Osteoblast (primary cell): ENCODE data around the gene NR1H3. TPM values are rescaled to one million over a fixed set of nuclear protein-coding genes. Genes with fewer than 3 reads are reported as not detected.
"Not testable (repeated sequence)": the region's sequence is repeated elsewhere in the genome, so short reads cannot be mapped to it uniquely, and the experiment has no call there.

Experiments used
- DNase-seq: peaks from one replicate; pipeline ENCODE4 v3.0.0; 2011; ENCODE audit warnings: low spot score, mixed read lengths; ENCODE audit not compliant: insufficient read length; ENCODE audit errors: missing footprints
- H2AFZ ChIP-seq: 2 replicates; pipeline ENCODE4 v1.6.0; 2011; ENCODE audit warnings: mild to moderate bottlenecking, low read length
- H3K27ac ChIP-seq: 2 replicates; pipeline ENCODE4 v1.5.1; 2011; ENCODE audit warnings: mild to moderate bottlenecking, low read depth, low read length, moderate library complexity
- H3K27me3 ChIP-seq: 2 replicates; pipeline ENCODE4 v1.6.0; 2012; ENCODE audit warnings: mild to moderate bottlenecking, control low read depth, inconsistent platforms, low read length, moderate library complexity; ENCODE audit not compliant: insufficient read depth
- H3K36me3 ChIP-seq: 2 replicates; pipeline ENCODE4 v1.5.1; 2011; ENCODE audit warnings: mild to moderate bottlenecking, low read length, control low read depth, moderate library complexity; ENCODE audit not compliant: insufficient read depth
- H3K4me1 ChIP-seq: 2 replicates; pipeline ENCODE4 v1.5.1; 2011; ENCODE audit warnings: mild to moderate bottlenecking, low read length, control low read depth, moderate library complexity; ENCODE audit not compliant: insufficient read depth
- H3K4me2 ChIP-seq: 2 replicates; pipeline ENCODE4 v1.6.0; 2011; ENCODE audit warnings: mild to moderate bottlenecking, low read length; ENCODE audit not compliant: insufficient read depth
- H3K4me3 ChIP-seq: fragments of 200-600 bp; sonication (generic); 3 replicates; pipeline ENCODE4 v1.5.1; 2012; ENCODE audit warnings: mild to moderate bottlenecking, low read length, inconsistent platforms; ENCODE audit not compliant: insufficient read depth
- H3K79me2 ChIP-seq: 2 replicates; pipeline ENCODE4 v1.6.0; 2012; ENCODE audit warnings: mild to moderate bottlenecking, low read length, control low read depth, inconsistent platforms; ENCODE audit not compliant: insufficient read depth
- H3K9me3 ChIP-seq: 2 replicates; pipeline ENCODE4 v1.5.1; 2011; ENCODE audit warnings: low read depth, low read length, control low read depth
- H4K20me1 ChIP-seq: 2 replicates; pipeline ENCODE4 v1.6.0; 2012; ENCODE audit warnings: mild to moderate bottlenecking, low read length, control low read depth; ENCODE audit not compliant: insufficient read depth
- CTCF ChIP-seq: IDR thresholded peaks from 2 replicates; pipeline ENCODE4 v1.5.1; 2011; ENCODE audit warnings: mild to moderate bottlenecking, low read depth, low read length, moderate library complexity; ENCODE audit errors: extremely low read depth
- total RNA-seq: library from RNA; depleted of rRNA; stranded (reverse); fragments of >200 nt; gene quantifications from 2 replicates; pipeline ENCODE4 v1.2.3, GENCODE V29; 2012

Gene NR1H3
- 18.5 and 18.6 TPM in 2 replicates for total RNA-seq

- Histone ChIP-seq H3K27me3 (no peaks in the 10 kb centered on the region), H3K27ac (no peak within 1 kb of the TSS), H3K9me3 (no peaks in the 10 kb centered on the region), H4K20me1 (no peaks in the 10 kb centered on the region), H3K4me3 (peak within 1 kb of the TSS; percentile 63), H3K36me3 (no peaks in the 10 kb centered on the region), H3K4me1 (peaks cover 39% of the 10 kb centered on the region), H2AFZ (peak within 1 kb of the TSS; percentile 93), H3K4me2 (peak within 1 kb of the TSS; percentile 66), H3K79me2 (peaks cover 7% of the 10 kb centered on the region)
- peak; percentile 95 for DNase-seq
- TF ChIP-seq CTCF: peak; percentile 62
Observed at GRCh38 chr11:47257517-47258316, at the start of gene NR1H3. TSS of gene NR1H3 (plus strand) at chr11:47257996. CDS start at chr11:47259217, 1,221 bp downstream.

- H3K27me3 ChIP-seq, H3K79me2 ChIP-seq, DNase-seq, H2AFZ ChIP-seq, H4K20me1 ChIP-seq, H3K4me2 ChIP-seq, H3K36me3 ChIP-seq, H3K4me3 ChIP-seq, H3K9me3 ChIP-seq, H3K27ac ChIP-seq: not testable (repeated sequence)
- peaks cover 17% of the 10 kb centered on the region for H3K4me1 ChIP-seq
Observed at GRCh38 chr11:47208008-47208552, 49.7 kb upstream of the NR1H3 start.

- no peak for DNase-seq
- no peak for TF ChIP-seq CTCF
- Histone ChIP-seq H2AFZ (no peak overlapping the region), H3K27me3 (no peaks in the 10 kb centered on the region), H3K4me2 (no peak overlapping the region), H3K9me3 (no peaks in the 10 kb centered on the region), H3K36me3 (no peaks in the 10 kb centered on the region), H3K4me3 (no peak overlapping the region), H3K79me2 (no peaks in the 10 kb centered on the region), H3K27ac (no peak overlapping the region), H4K20me1 (no peaks in the 10 kb centered on the region), H3K4me1 (peaks cover 17% of the 10 kb centered on the region)
Observed at GRCh38 chr11:47208628-47209027, 49.2 kb upstream of the NR1H3 start.

- Histone ChIP-seq H3K27me3 (no peaks in the 10 kb centered on the region), H3K36me3 (peaks cover 2% of the 10 kb centered on the region), H3K9me3 (no peaks in the 10 kb centered on the region), H3K79me2 (peaks cover 15% of the 10 kb centered on the region), H3K27ac (no peak overlapping the region), H3K4me1 (peaks cover 20% of the 10 kb centered on the region), H4K20me1 (no peaks in the 10 kb centered on the region), H2AFZ (no peak overlapping the region), H3K4me2 (no peak overlapping the region), H3K4me3 (no peak overlapping the region)
- no peak for TF ChIP-seq CTCF
- no peak for DNase-seq
Observed at GRCh38 chr11:47212938-47213337, 44.9 kb upstream of the NR1H3 start.
